ENCODE data around the gene LCE2A.

Gene LCE2A

DNA sequence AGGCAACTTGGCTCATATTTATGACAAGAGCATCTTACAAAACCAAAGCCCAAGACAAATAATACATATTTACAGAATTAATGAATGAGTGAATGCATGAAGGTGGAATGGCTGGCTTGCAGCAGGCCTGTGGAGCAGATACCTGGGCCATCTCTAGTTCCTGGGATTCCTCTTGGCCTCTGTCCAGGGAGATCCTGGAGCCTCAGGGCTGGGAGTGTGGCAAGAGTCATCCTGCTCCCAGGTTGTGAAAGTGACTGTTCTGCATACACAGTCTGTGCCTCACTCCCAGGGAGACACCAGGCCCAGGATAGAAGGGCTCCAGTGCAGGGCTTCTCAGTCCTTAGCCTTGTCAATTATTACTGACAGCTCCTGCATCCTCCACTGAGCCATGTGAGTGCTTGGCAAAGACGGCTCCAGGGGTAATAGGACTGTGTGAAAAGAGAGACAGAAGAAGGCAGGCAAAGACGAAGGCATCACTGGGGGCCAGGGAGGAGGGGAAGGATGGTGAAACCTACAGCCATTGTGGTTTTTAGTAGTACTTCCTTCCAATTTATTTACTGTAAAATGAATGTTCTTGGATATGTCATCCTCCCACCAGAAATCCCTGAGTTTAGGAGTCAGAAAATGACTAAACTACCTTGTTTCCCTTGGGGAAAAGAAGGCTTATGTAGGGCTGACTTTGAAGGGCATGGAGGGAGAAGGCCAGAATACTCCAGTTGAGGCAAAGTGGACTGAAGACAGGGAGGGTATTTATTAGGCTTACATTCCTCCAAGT lies 45.4 kb downstream of the LCE2A start:
- no peak for DNase-seq

GRCh38 chr1:152745289-152745704 lies 47.2 kb downstream of the LCE2A start:
- DNase-seq = no peak

DNA sequence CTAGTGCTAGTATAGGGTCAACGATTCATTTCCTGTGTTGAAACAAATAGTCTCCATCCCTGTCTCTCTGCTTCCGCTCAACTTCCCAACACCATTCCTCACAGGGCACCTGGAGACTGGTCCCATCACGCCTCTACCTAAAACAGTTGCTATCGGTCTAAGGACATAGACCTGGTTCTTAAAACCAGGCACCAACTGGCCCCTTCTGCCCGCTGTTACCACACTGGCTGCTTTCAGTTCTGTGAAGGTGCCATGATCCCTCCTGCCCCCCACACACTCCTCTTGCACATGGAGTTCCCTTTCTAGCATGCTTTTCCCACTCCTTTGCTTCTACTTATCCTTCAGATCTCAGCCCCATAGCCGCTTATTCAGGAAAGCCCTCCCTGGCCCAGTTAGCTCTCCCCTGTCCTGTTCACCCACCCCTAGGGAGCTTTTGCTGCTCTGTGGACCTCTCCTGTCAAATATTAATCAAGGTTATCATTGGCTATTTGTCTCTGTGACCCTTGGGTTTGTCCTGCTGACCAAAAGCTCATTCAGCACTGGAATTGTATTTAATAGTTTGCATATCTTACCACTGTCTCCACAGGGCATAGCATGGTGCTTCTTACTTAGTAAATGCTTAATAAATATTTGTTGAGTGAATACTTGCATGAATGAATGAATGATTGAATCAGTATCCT lies 47.8 kb downstream of the LCE2A start:
- no peak for DNase-seq

- no peak for DNase-seq
Measured at GRCh38 chr1:152747831-152748230, 49.7 kb downstream of the LCE2A start.
